KOPT-K1 (cell line): ENCODE measurements around the gene FRMD1.

Experiments
- H3K27ac ChIP-seq: fragments of 200-600 bp; sonication (generic); 2 replicates; pipeline ENCODE4 v1.5.1; 2016; ENCODE audit warnings: antibody characterized with exemption, mild to moderate bottlenecking, low read depth, low read length; ENCODE audit not compliant: poor library complexity, severe bottlenecking
- H3K36me3 ChIP-seq: fragments of 200-600 bp; sonication (generic); 2 replicates; pipeline ENCODE4 v1.5.1; 2017; ENCODE audit warnings: antibody characterized with exemption, mild to moderate bottlenecking, low read length, moderate library complexity; ENCODE audit not compliant: insufficient read depth
- H3K9me3 ChIP-seq: fragments of 200-600 bp; sonication (generic); 2 replicates; pipeline ENCODE4 v1.5.1; 2017; ENCODE audit warnings: antibody characterized with exemption, low read length, mild to moderate bottlenecking; ENCODE audit not compliant: insufficient read depth, poor library complexity, severe bottlenecking

FRMD1 gene

GRCh38 chr6:168078943-168079405, at the start of gene FRMD1:
TSS of gene FRMD1 (minus strand) at chr6:168079212. CDS start at chr6:168079094, 118 bp downstream.
- Histone ChIP-seq H3K27ac (no peak within 1 kb of the TSS), H3K9me3 (peaks cover 13% of the 10 kb centered on the region), H3K36me3 (no peaks in the 10 kb centered on the region)

- Histone ChIP-seq H3K36me3 (no peaks in the 10 kb centered on the region), H3K9me3 (peaks cover 15% of the 10 kb centered on the region), H3K27ac (no peak overlapping the region)
These were observed 49.1 kb upstream of the FRMD1 start for GRCh38 chr6:168128006-168128630.

GRCh38 chr6:168127384-168127868, 48.4 kb upstream of the FRMD1 start:
- peaks cover 15% of the 10 kb centered on the region for H3K9me3 ChIP-seq
- H3K36me3 ChIP-seq = no peaks in the 10 kb centered on the region
- no peak overlapping the region for H3K27ac ChIP-seq

- H3K27ac ChIP-seq = no peak overlapping the region
- peaks cover 15% of the 10 kb centered on the region for H3K9me3 ChIP-seq
- no peaks in the 10 kb centered on the region for H3K36me3 ChIP-seq
These were observed 47.8 kb upstream of the FRMD1 start for GRCh38 chr6:168126566-168127383.

- peaks cover 13% of the 10 kb centered on the region for H3K9me3 ChIP-seq
- H3K27ac ChIP-seq = no peak overlapping the region
- no peaks in the 10 kb centered on the region for H3K36me3 ChIP-seq
These were observed 46.5 kb upstream of the FRMD1 start for GRCh38 chr6:168125429-168126001.

- Histone ChIP-seq H3K36me3 (no peaks in the 10 kb centered on the region), H3K27ac (no peak overlapping the region), H3K9me3 (peaks cover 10% of the 10 kb centered on the region)
These were observed 45.9 kb upstream of the FRMD1 start for GRCh38 chr6:168124921-168125320.

- Histone ChIP-seq H3K9me3 (peaks cover 5% of the 10 kb centered on the region), H3K27ac (no peak overlapping the region), H3K36me3 (no peaks in the 10 kb centered on the region)
These were observed 45.1 kb upstream of the FRMD1 start for GRCh38 chr6:168124158-168124557.

- no peak overlapping the region for H3K27ac ChIP-seq
- no peaks in the 10 kb centered on the region for H3K36me3 ChIP-seq
- H3K9me3 ChIP-seq = peaks cover 2% of the 10 kb centered on the region
These were observed 44.3 kb upstream of the FRMD1 start for GRCh38 chr6:168123165-168123911.

GRCh38 chr6:168122521-168122920, 43.5 kb upstream of the FRMD1 start:
- H3K27ac ChIP-seq = no peak overlapping the region
- no peaks in the 10 kb centered on the region for H3K9me3 ChIP-seq
- H3K36me3 ChIP-seq = no peaks in the 10 kb centered on the region

- no peaks in the 10 kb centered on the region for H3K36me3 ChIP-seq
- no peaks in the 10 kb centered on the region for H3K9me3 ChIP-seq
These were observed 43.0 kb upstream of the FRMD1 start for GRCh38 chr6:168122011-168122410.

GRCh38 chr6:168121303-168121665, 42.3 kb upstream of the FRMD1 start:
- Histone ChIP-seq H3K9me3 (no peaks in the 10 kb centered on the region), H3K27ac (no peak overlapping the region), H3K36me3 (no peaks in the 10 kb centered on the region)

More at GRCh38 chr6:168122011-168122410, 43.0 kb upstream of the FRMD1 start:
- H3K27ac ChIP-seq = no peak overlapping the region

GRCh38 chr6:168120390-168121302, 41.6 kb upstream of the FRMD1 start:
- no peaks in the 10 kb centered on the region for H3K36me3 ChIP-seq

GRCh38 chr6:168119539-168119938, 40.5 kb upstream of the FRMD1 start:
- no peaks in the 10 kb centered on the region for H3K9me3 ChIP-seq
- H3K27ac ChIP-seq = no peak overlapping the region
- H3K36me3 ChIP-seq = no peaks in the 10 kb centered on the region

More at GRCh38 chr6:168120390-168121302, 41.6 kb upstream of the FRMD1 start:
- no peak overlapping the region for H3K27ac ChIP-seq
- no peaks in the 10 kb centered on the region for H3K9me3 ChIP-seq

- H3K9me3 ChIP-seq = no peaks in the 10 kb centered on the region
- H3K36me3 ChIP-seq = no peaks in the 10 kb centered on the region
- no peak overlapping the region for H3K27ac ChIP-seq
These were observed 39.9 kb upstream of the FRMD1 start for GRCh38 chr6:168118935-168119334.
